GM19035 (cell line): ENCODE data around the gene SLC7A11.
"Not testable (repeated sequence)": the region's sequence is repeated elsewhere in the genome, so short reads cannot be mapped to it uniquely, and the experiment has no call there.

Source experiments
- ATAC-seq: cut with Tn5 transposase; IDR thresholded peaks from one replicate; pipeline ENCODE4 v1.9.1; 2021; ENCODE audit not compliant: unreplicated experiment

Gene SLC7A11

GRCh38 chr4:138210576-138210975 lies 31.6 kb downstream of the SLC7A11 start:
- not testable (repeated sequence) for ATAC-seq

GRCh38 chr4:138209094-138209493 lies 33.1 kb downstream of the SLC7A11 start:
- ATAC-seq, result no peak

GRCh38 chr4:138205531-138206233 lies 36.5 kb downstream of the SLC7A11 start:
- no peak for ATAC-seq

GRCh38 chr4:138204507-138204906 lies 37.6 kb downstream of the SLC7A11 start:
- no peak for ATAC-seq

DNA sequence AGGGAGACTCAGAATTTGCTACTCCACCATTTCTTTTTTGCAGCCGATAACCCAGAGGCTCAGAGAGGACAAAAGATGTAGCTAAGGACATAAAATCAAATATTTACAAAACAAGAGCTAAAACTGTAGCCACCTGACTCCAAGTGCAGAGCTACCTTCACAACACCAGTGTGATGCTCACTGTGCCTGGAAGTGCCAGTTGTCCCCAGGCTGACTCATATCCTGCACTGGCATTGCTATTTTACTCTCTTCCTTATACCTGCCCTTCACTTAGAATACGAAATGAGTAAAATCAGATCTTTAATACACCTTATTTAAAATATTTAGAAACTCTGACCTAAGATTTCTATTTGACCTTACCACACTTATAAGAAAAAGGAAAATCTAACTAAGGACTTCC lies 39.5 kb downstream of the SLC7A11 start:
- no peak for ATAC-seq

DNA sequence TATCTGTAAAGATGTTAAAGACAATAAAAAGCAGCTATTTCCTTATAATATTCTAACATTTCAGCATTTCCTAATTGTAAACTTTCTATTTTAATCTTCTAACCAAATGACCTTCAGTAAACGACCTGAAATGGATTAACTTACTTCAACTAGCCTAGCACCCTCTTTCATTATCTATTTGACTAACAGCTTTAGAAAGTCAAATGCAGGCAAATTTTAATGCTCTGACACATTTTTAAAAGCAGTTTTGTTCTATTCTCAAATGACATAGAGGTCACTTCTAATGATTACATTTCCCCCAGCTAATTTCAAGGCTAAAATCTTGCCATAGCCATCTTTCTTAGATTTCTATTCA lies 41.9 kb downstream of the SLC7A11 start:
- ATAC-seq, result peak; percentile 56

- peak; percentile 75 for ATAC-seq
Measured at GRCh38 chr4:138199568-138200235, 42.4 kb downstream of the SLC7A11 start.

- ATAC-seq, result no peak
Measured at GRCh38 chr4:138196153-138196552, 46.0 kb downstream of the SLC7A11 start.

- ATAC-seq, result no peak
Measured at GRCh38 chr4:138193963-138194362, 48.2 kb downstream of the SLC7A11 start.

- no peak for ATAC-seq
Measured at GRCh38 chr4:138192113-138192512, 50.0 kb downstream of the SLC7A11 start.

GRCh38 chr4:138190452-138190858 lies 51.7 kb downstream of the SLC7A11 start:
- ATAC-seq, result peak; percentile 99

- ATAC-seq, result no peak
Measured at GRCh38 chr4:138189206-138189605, 52.9 kb downstream of the SLC7A11 start.

- no peak for ATAC-seq
Measured at GRCh38 chr4:138188406-138189084, 53.6 kb downstream of the SLC7A11 start.

GRCh38 chr4:138185859-138186645 lies 56.1 kb downstream of the SLC7A11 start:
- no peak for ATAC-seq

DNA sequence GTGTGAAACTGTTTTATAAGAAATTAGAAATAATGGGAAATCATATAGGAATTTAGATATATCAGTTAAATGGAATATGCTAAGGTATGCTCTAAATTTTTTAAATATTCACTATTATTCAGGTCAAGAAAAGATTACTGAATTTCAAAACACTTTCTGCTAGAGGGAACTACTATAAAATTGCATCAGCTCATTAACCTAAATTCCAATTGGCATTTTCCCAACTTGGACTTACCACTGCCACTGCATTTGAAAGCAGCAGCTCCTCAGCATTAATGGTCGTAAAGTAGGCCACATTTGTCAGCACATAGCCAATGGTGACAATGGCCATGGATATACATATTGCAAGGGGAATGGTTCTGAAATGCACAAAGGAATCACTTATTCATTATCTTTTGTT lies 57.3 kb downstream of the SLC7A11 start:
- ATAC-seq, result no peak

DNA sequence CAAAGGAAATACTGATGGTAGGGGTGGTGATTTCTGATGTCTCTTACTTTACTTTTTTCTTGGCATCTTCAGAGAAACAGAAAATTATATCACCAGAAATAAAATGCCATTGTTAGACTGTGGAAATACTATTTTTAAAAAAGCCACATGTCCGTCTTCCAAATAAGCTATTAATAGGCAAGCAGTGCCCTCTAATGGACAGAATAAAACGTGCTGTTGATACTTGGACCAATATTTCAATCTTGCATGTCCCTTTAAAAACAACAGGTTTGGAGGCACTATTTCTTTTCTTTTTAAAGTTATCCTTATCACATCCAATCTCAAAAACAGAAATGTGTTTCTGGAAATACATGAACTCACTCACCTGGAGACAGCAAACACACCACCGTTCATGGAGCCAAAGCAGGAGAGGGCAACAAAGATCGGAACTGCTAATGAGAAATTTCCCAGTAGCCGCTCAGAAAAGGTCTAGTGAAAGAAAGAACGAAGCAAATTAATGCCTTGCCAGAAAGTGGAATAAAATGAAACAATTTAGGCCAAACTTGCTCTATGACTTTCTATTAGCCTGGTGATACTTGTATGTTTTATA lies 59.2 kb downstream of the SLC7A11 start:
- ATAC-seq, result peak; percentile 65

GRCh38 chr4:138181287-138181686 lies 60.9 kb downstream of the SLC7A11 start:
- ATAC-seq, result no peak

GRCh38 chr4:138178566-138178965 lies 63.6 kb downstream of the SLC7A11 start:
- ATAC-seq, result no peak

DNA sequence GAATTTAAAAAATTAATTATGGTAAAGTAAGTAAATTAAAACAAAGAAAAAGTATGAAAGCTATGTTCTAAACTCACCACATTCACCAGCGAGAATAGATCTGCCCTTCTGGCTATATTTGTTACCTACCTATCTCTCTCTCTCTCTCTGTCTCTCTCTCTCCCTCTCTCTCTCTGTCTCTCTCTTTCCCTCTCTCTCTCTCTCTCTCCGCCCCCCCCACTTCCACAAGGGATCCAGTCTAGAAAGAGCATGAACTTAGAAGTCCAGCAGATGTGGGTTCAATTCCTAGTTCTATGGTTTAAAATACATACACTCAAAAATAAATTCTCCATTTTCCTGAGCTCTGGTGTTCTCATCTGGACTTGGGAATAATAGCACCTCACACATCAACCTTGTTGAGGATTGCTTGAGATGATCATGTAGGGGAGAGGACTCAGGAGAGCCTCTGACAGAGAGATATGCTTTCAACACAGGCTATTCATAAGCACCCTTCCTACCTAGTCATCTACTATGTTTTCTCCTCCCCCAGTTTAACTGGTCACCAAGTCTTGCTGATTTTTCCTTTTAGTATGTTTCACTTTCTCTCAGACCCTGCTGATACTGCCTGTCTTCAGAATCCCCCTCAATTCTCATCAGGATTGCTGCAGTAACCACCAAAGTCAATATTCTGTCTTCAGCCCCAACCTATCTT lies 64.7 kb downstream of the SLC7A11 start:
- ATAC-seq, result no peak

DNA sequence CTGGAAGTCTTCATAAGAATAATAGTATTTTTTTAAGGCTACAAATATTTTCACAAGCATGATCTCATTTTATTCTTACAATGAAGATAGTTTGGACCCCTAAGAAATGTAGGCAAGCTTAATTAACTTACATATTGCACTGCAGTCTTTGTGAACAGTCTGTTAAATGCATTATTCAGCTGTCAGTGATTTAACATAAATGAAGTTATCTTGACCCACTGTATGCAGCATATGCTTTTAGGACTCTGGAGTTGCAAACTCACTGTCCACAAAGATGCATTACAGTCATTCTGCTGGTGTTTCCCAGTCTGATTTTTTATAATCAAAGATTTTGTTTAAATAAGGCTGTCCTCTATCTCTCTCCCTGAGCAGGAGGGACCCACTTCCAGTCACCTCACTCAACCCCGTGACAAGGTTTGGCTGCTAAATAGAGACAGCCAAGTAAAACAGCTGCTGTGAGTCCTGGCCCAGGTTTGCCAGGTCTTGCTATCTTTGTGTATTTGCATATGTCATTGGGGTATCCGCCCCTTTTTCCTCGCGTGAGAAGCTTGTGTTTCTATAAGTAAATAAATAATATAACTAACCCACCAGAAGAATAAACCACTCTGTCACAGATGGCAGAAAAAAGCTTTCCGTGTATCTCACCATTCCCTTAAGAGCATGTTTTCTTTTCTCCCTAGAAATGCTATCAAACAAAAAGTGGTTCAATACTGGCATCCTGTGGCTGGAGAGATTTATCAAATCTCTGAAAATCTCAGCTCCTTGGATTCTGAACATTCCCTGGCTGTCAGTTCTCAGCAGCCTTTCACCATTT lies 67.0 kb downstream of the SLC7A11 start:
- ATAC-seq, result no peak
